Measurements from ENCODE around the gene XRCC6.
"Not testable (repeated sequence)": the region's sequence is repeated elsewhere in the genome, so short reads cannot be mapped to it uniquely, and the experiment has no call there.

XRCC6 gene

DNA sequence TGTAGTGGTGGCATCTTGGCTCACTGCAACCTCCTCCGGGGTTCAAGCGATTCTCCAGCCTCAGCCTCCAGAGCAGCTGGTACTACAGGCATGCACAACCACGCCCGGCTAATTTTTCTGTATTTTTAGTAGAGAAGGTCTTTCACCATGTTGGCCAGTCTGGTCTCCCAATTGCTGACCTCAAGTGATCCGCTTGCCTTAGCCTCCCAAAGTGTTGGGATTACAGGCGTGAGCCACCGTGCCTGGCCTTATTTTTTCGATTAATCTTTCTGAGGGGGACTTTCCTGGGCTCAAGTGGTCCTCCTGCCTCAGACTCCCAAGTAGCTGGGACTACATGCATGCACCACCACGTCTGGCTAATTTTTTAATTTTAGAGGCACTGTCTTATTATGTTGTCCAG lies 62.0 kb downstream of the XRCC6 start:
- peak overlapping the region; percentile 70 for H3K4me3 ChIP-seq (ENCODE audit: low read depth, low read length)

DNA sequence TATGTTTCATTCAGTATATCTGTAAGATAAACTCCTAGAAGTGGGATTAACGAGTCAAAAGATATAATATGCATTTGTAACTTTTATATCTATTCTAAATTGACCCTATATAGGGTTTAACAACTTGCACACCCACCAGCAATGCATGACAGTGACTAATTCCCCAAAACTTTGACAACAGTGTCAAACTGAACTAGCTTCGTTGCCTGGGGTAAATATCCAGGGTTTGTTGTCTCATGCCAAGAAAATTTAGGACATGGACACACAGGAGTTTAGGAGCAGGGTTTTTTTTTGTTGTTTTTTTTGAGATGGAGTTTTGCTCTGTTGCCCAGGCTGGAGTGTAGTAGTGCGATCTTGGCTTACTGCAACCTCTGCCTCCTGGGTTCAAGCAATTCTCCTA lies 62.5 kb downstream of the XRCC6 start:
- no peak overlapping the region for H3K4me3 ChIP-seq (ENCODE audit: low read depth, low read length)

DNA sequence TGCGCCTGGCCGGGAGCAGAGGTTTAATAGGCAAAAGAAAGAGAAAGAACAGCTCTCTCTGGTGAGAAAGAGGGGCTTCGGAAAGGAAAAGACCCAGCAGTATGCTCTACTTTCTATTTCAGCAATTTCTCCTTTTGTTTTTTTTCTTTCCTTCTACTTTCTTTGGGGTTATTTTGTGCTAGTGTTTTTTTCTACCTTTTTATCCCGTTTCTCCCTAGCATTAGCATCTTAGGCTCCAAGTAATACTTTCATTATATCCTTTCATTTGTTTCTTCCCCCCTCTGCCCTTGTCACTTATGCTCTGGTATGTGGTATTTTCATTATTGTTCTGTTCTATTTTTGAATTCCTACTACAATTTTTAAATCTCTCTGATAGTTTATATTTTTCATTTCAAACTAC lies 63.1 kb downstream of the XRCC6 start:
- H3K4me3 ChIP-seq (ENCODE audit: low read depth, low read length), result no peak overlapping the region

DNA sequence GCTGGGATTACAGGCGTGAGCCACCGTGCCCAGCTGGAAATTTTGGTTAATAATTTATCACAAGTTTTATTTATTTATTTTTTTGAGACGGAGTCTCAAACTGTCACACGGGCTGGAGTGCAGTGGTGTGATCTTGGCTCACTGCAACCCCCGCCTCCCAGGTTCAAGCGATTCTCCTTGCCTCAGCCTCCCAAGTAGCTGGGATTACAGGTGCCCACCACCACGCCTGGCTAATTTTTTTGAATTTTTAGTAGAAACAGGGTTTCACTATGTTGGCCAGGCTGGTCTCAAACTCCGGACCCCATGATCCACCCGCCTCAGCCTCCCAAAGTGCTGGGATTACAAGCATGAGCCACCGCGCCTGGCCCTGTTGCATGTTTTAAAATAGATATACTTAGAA lies 65.8 kb downstream of the XRCC6 start:
- H3K4me3 ChIP-seq (ENCODE audit: low read depth, low read length), result not testable (repeated sequence)

DNA sequence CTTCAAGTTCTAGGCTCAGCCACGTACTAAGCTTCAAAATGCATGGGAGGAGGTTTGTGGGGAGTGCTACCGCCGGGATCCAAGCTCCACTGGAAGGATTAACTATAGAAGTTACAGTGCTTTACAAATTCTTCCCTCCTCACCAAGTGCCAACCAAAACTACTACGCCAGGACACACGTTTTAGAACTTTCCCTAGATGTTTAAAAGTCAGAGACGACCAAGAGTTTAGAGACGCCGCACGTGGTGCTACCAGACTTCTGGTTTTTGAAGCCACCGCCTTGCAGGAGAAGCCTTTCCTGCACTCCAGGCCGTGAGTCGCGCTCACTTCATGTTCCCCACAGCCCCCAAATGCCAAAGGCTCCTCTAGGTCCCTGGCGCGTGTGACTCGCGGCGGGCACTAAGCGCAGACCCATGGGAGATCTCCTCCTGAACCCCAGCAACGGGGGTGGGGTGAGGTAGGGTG lies 66.8 kb downstream of the XRCC6 start:
- H3K4me3 ChIP-seq (ENCODE audit: low read depth, low read length), result peak overlapping the region; percentile 88

DNA sequence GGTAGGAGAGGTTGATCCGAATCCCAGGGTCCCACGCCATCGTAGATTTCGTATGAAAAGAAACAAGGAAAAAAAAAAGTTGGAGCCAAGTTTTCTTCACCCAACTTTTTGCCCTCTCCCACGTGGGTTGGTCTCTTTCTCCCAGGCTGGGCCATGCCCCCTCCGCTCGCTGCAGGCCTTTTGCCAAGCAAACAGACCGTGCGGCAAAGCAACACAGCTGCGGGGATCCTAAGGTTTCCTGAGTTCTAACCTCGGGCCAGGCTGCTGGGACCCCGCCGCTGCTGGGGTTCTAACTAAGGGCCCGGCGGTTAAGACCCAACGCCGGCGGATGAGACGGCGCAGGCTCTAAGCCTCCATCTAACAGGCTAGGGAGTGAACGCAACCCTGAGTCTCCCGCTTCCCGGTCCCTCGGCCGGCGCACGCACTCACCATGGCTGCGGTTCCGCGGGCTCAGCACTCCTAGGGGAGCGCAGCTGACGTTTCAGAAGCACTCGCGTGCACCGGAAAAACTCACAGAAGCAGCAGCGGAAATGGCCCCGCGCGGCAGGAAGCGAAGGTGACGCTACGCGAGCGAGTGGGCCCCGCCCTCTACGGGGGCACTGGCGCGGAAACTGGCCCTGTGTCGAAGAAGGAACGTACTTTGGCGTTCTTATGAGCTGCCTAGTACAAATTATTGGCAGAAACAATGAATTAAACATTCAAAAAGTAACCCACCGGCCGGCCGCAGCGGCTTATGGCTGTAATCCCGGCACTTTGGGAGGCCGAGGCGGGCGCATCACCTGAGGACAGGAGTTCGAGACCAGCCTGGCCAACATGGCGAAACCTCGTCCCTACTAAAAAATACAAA lies 67.5 kb downstream of the XRCC6 start, which contains the start of gene SNU13:
Gene SNU13 (minus strand): TSS at position 503 of the 847 bp plus-strand sequence. CDS start 71 bp downstream, at position 432.
- peak within 1 kb of the TSS; percentile 88 for H3K4me3 ChIP-seq (ENCODE audit: low read depth, low read length)

DNA sequence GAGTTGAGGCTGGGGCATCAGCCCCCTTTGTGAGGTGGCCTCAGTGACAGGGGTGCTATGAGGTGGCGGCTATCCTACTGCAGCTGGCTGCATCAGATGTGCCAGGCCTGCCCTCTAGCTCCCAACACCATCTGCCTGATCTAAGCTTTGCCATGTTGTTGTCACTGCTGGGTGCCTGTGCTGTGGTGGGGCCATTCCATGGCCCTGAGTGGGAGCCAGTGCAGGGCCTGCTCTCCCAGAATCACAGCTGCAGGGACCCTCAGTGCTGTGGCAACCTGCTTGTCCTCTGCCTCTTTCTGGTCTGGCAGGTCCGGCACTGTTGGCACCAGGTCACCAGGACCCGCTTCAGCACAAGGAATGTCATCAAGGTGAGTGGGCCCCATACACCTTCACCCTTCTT lies 69.4 kb downstream of the XRCC6 start:
- H3K4me3 ChIP-seq (ENCODE audit: low read depth, low read length), result no peak overlapping the region

DNA sequence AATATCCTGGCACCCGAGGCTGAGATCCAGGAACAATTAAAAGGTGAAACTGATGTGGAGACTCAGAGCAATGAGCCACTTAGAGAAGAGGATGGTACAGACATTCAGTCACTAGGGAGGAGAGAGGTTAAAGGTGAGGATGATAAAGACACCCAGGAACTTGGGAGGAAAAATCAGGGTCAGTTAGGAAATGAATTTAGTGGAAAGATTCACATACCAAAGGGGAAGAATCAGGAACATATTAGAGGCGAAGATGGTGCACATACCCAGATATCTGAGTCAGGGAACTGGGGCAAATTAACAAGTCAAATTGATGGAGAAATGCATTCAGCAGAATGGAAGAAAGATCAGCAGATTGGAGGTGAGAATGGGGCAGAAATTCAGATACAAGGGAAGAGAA lies 74.1 kb downstream of the XRCC6 start:
- H3K4me3 ChIP-seq (ENCODE audit: low read depth, low read length), result no peak overlapping the region

DNA sequence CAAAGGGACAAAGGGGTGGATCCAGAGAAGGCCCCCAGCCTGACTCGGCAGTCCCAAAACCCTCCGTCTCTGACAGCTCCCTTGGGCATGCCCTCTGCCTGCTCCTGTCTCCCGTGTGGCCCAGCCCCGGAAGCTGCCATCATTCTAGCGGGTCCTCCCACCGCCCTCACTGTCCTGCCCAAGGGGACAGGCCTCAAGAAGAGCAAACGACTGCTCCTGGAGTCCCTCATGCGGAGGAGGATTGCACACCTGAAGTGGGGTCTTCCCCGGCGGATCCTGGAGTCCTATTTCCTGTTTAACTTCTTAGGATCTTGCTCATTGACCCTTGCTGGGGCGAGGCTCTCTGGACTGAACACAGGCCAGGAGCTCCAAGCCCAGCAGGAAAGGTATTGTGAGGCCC lies 75.6 kb downstream of the XRCC6 start:
- no peak overlapping the region for H3K4me3 ChIP-seq (ENCODE audit: low read depth, low read length)

DNA sequence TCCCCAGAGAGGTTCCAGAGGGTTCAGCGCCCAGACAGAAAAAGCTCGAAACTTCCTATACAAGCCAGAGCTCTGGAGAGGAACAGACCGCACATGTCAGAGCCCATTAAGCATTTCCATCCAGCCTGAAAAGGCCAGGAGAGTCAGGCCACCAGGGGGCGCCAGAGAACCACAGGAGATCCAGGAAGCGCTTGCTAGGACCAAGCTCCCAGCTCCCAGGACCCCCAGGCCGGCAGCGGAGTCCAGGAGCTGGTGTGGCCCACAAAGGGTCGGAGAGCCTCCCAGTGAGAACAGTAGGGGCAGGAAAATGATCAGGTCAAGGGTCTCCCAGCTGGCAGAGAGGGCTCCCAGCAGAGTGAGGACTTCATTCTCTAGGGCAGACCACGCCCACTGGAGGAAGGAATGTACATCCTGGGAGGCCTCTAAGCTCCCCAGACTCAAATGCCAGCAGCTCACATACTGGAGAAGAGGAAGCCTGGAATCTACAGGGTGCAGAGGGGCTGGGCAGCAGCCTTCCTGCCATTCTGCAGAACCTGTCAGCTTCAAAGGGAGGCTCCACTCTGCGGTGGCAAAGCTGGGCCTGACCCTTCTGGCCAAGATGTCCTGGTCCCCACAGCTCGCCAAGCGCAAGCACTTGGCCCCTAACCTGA lies 76.2 kb downstream of the XRCC6 start:
- no peak overlapping the region for H3K4me3 ChIP-seq (ENCODE audit: low read depth, low read length)

DNA sequence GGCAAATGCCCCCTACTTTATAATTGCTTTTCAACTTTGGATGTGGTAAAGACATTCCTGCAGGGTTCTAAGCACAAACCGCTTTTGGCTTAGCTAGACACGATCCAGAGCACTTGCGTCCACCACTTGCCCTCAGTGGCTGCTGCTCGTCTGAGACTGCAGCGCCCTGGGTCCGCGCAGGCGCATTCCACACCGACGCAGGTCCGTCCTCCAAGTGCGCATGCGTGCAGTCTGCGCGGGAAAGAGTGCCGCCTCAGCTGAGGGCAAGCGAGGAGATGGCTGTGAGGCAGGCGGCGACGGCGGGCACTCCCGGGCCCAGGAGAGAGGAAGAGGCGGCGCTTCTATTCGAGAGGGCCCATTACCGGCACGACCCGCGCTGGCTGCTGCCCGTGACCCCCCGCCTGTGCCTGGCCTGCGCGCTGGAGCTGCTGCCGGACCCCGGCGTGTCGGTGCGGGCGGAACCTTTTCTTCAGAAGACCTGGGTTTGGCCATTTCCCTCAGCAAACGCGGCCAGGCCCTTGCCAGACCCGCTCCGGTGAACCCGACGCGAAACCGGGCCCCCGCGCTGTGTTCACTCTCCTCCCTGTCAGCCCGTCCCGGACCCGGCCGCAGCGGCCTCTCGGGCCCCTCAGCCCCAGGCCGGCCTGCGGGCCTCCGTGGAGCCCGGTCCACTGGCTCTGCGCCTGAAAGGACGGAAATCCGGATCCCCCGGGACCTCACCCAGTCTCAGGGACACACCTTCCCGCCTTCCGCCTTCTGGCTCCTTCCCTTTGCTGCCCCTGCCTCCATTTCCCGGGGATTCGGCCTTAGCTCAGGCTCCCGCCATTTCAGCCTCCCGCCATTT lies 78.4 kb downstream of the XRCC6 start, which contains the start of gene MEI1:
Gene MEI1 (plus strand): TSS at position 240 of the 844 bp plus-strand sequence. CDS start 36 bp downstream, at position 276.
- no peak within 1 kb of the TSS for H3K4me3 ChIP-seq (ENCODE audit: low read depth, low read length)

DNA sequence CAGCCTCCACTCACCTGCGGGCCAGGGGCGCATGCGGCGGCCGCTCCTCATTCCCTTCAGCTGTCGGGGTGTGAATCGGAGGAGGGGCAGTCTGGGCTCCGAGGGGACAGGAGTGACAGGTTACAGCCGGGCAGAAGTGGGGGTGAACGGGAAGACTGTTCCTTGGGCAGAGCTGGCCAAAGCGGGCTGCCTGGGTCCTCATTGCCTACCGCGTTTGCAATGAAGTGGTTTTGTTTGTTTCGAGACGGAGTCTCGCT lies 78.9 kb downstream of the XRCC6 start:
- H3K4me3 ChIP-seq (ENCODE audit: low read depth, low read length), result no peak overlapping the region

DNA sequence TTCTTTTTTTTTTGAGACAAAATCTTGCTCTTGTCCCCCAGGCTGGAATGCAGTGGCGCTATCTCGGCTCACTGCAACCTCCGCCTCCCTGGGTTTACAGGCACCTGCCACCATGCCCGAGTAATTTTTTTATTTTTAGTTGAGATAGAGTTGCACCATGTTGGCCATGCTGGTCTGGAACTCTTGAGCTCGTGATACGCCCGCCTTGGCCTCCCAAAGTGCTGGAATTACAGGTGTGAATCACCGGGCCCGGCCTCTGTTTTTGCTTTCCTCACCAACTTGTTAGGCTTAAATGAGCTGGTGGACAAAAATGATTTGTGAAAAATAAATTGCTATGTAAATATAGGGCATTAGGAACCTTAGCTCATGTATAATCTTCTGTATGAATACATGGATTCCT lies 81.7 kb downstream of the XRCC6 start:
- no peak overlapping the region for H3K4me3 ChIP-seq (ENCODE audit: low read depth, low read length)

DNA sequence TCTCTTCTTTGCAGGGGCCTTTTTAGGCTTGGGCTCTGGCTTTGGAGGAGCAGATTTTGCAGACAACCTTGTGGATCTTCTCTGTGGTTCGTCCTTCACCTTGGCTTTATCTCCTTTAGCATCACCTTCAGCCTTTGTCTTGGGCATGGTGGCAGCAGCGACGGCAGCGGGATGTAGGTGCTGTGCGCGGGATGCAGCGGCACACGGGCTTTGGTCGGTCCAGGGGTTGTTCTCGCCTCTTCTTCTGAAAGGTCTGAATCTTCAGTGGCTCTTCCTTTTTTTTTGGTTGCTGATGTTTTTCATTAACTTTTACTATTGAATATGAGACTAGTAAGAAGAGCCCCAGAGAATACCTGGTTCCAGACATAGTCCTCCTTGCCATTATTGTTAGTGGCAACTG lies 88.2 kb downstream of the XRCC6 start:
- H3K4me3 ChIP-seq (ENCODE audit: low read depth, low read length), result no peak overlapping the region

DNA sequence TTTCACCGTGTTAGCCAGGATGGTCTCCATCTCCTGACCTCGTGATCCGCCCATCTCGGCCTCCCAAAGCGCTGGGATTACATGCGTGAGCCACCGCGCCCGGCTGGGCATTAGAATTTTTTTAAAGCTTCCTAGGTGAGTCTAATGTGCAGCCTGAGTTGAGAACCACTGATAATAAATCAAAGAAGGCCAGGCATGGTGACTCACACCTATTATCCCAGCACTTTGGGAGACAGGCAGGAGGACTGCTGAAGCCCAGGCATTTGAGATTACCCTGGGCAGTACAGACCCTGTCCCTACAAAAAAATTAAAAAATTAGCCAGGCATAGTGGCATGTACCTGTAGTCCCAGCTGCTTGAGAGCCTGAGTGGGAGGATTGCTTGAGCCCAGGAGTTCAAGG lies 91.9 kb downstream of the XRCC6 start:
- no peak overlapping the region for H3K4me3 ChIP-seq (ENCODE audit: low read depth, low read length)
